Neural crest cell (in vitro differentiated cells): ENCODE results near the gene PRPF40B. TPM values are rescaled to one million over a fixed set of nuclear protein-coding genes. Genes with fewer than 3 reads are reported as not detected.

ENCODE experiments used
- DNase-seq: peaks from one replicate; pipeline ENCODE4 v3.0.0; 2021; ENCODE audit warnings: low read depth, mixed read lengths, low spot score
- H3K27ac Mint-ChIP-seq: one replicate; pipeline ENCODE4 v1.8.0; 2021; ENCODE audit warnings: mild to moderate bottlenecking, mixed read lengths; ENCODE audit not compliant: unreplicated experiment
- H3K27me3 Mint-ChIP-seq: 2 replicates; pipeline ENCODE4 v1.8.0; 2021; ENCODE audit warnings: low read depth, mild to moderate bottlenecking, mixed read lengths
- H3K36me3 Mint-ChIP-seq: 2 replicates; pipeline ENCODE4 v1.8.0; 2021; ENCODE audit warnings: low read depth, mild to moderate bottlenecking, mixed read lengths
- H3K4me1 Mint-ChIP-seq: 2 replicates; pipeline ENCODE4 v1.8.0; 2021; ENCODE audit warnings: mixed read lengths
- H3K4me3 Mint-ChIP-seq: one replicate; pipeline ENCODE4 v1.8.0; 2021; ENCODE audit warnings: mild to moderate bottlenecking, mixed read lengths
- H3K9me3 Mint-ChIP-seq: 2 replicates; pipeline ENCODE4 v1.8.0; 2021; ENCODE audit warnings: mixed read lengths
- CTCF ChIP-seq: fragments of 200-600 bp; sonication (generic); conservative IDR thresholded peaks from 2 replicates; pipeline ENCODE4 v1.5.0; 2021; ENCODE audit warnings: antibody characterized with exemption, mild to moderate bottlenecking
- total RNA-seq: library from RNA; stranded (reverse); gene quantifications from 2 replicates; pipeline ENCODE4 v1.2.1, GENCODE V29; 2021

The PRPF40B gene
- total RNA-seq, 1 donor from 2014 or later, result 27.0 TPM

DNA sequence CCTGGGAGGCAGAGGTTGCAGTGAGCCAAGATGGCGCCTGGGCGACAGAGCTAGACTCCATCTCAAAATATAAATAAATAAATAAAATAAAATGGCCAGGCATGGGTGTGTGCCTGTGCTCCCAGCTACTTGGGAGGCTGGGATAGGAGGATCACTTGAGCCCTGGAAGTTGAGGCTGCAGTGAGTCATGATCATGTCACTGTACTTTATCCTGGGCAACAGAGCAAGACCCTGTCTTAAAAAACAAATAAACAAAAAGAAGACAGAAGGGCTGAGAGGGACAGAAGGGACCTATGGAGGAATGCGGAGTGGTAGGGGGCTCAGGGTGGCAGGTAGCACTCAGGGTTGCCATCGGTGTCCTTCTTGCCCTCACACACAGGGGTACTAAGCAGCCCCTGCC, 40.8 kb downstream of the PRPF40B start:
- H3K4me1 Mint-ChIP-seq, result peaks cover 23% of the 10 kb centered on the region
- H3K27ac Mint-ChIP-seq, result peak overlapping the region; percentile 91
- DNase-seq, result no peak
- no peaks in the 10 kb centered on the region for H3K27me3 Mint-ChIP-seq
- H3K9me3 Mint-ChIP-seq, result no peaks in the 10 kb centered on the region
- peaks cover 13% of the 10 kb centered on the region for H3K36me3 Mint-ChIP-seq
- no peak overlapping the region for H3K4me3 Mint-ChIP-seq
- no peak for TF ChIP-seq CTCF

- DNase-seq, result no peak
- H3K4me3 Mint-ChIP-seq, result no peak overlapping the region
- peaks cover 23% of the 10 kb centered on the region for H3K4me1 Mint-ChIP-seq
- H3K9me3 Mint-ChIP-seq, result no peaks in the 10 kb centered on the region
- no peaks in the 10 kb centered on the region for H3K27me3 Mint-ChIP-seq
- peak overlapping the region; percentile 91 for H3K27ac Mint-ChIP-seq
- no peak for TF ChIP-seq CTCF
- peaks cover 13% of the 10 kb centered on the region for H3K36me3 Mint-ChIP-seq
Measured at GRCh38 chr12:49664591-49665239, 41.4 kb downstream of the PRPF40B start.

- Mint-ChIP-seq H3K36me3 (peaks cover 13% of the 10 kb centered on the region), H3K27me3 (no peaks in the 10 kb centered on the region), H3K9me3 (no peaks in the 10 kb centered on the region), H3K4me3 (no peak overlapping the region), H3K27ac (no peak overlapping the region), H3K4me1 (peaks cover 23% of the 10 kb centered on the region)
- no peak for DNase-seq
- no peak for TF ChIP-seq CTCF
Measured at GRCh38 chr12:49665384-49665783, 42.0 kb downstream of the PRPF40B start.

GRCh38 chr12:49666176-49666575, 42.8 kb downstream of the PRPF40B start:
- no peak overlapping the region for H3K4me3 Mint-ChIP-seq
- peaks cover 12% of the 10 kb centered on the region for H3K36me3 Mint-ChIP-seq
- no peak overlapping the region for H3K27ac Mint-ChIP-seq
- no peaks in the 10 kb centered on the region for H3K27me3 Mint-ChIP-seq
- DNase-seq, result no peak
- H3K4me1 Mint-ChIP-seq, result peaks cover 23% of the 10 kb centered on the region
- TF ChIP-seq CTCF, result no peak
- no peaks in the 10 kb centered on the region for H3K9me3 Mint-ChIP-seq

DNA sequence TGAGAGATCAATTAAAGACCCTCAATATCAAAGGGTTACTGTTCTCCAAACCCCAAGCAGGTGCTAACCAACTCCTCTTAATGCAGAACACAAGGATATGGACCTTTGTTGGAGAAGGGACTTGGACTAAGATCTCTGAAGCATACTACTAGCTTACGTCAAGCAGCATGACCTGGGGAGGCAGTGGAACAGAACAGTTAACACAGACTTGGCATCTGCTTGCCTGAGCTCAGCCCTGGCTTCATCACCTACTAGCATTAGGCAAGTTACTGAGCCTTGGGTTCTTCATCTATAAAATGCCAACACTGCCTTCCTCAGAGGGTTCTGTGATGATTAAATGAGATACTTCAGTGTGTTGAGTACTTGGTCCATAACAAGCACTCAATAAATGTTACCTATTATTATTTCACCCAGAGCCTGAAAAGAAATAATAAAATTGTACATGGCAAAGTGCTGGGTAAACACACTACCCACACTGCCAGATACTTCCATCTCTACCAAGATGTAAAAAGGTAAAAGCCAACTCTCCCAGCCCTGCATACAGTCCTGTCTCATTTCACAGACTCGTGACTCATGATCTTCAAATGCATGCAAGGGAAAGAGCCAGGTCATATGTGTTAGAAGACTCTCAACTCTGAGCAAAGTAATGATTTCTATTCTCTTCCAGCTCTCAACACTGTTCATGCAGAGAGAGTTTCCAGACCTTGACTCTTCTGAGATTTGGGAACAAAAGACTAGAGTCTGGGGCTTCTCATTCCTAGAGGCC, 44.1 kb downstream of the PRPF40B start:
- no peaks in the 10 kb centered on the region for H3K27me3 Mint-ChIP-seq
- no peak for DNase-seq
- peaks cover 3% of the 10 kb centered on the region for H3K36me3 Mint-ChIP-seq
- H3K9me3 Mint-ChIP-seq, result no peaks in the 10 kb centered on the region
- peaks cover 29% of the 10 kb centered on the region for H3K4me1 Mint-ChIP-seq
- H3K4me3 Mint-ChIP-seq, result no peak overlapping the region
- H3K27ac Mint-ChIP-seq, result no peak overlapping the region
- TF ChIP-seq CTCF, result no peak
